ENCODE results near the gene CBX8. TPM values are rescaled to one million over a fixed set of nuclear protein-coding genes. Genes with fewer than 3 reads are reported as not detected.

The CBX8 gene
- total RNA-seq, 1 donor from 2014 or later, result 4.0 TPM

- no peaks in the 10 kb centered on the region for H3K36me3 Mint-ChIP-seq (ENCODE audit: low read depth)
- H3K9me3 Mint-ChIP-seq, result no peaks in the 10 kb centered on the region
- H3K4me3 Mint-ChIP-seq, result no peak overlapping the region
- intact Hi-C loops (cut with micrococcal nuclease), result no loop called here
- peaks cover 45% of the 10 kb centered on the region for H3K27me3 Mint-ChIP-seq
- TF ChIP-seq, protein P1, sequence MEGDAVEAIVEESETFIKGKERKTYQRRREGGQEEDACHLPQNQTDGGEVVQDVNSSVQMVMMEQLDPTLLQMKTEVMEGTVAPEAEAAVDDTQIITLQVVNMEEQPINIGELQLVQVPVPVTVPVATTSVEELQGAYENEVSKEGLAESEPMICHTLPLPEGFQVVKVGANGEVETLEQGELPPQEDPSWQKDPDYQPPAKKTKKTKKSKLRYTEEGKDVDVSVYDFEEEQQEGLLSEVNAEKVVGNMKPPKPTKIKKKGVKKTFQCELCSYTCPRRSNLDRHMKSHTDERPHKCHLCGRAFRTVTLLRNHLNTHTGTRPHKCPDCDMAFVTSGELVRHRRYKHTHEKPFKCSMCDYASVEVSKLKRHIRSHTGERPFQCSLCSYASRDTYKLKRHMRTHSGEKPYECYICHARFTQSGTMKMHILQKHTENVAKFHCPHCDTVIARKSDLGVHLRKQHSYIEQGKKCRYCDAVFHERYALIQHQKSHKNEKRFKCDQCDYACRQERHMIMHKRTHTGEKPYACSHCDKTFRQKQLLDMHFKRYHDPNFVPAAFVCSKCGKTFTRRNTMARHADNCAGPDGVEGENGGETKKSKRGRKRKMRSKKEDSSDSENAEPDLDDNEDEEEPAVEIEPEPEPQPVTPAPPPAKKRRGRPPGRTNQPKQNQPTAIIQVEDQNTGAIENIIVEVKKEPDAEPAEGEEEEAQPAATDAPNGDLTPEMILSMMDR (IDR thresholded peaks at IDR 0.05), result no peak
- ChIA-PET CTCF (no interaction called here), POLR2A (interaction anchor here (18.2 kb wide), 1 partner anchor 21 kb away, joined by 212 read pairs; the partner anchor contains the start of gene CBX4)
- no peak overlapping the region for H3K27ac Mint-ChIP-seq
- ATAC-seq (ENCODE audit: low read depth), result no peak
- peaks cover 7% of the 10 kb centered on the region for H3K4me1 Mint-ChIP-seq
- no peak for DNase-seq
Observed at GRCh38 chr17:79820959-79821330, 24.1 kb upstream of the CBX8 start.

GRCh38 chr17:79819534-79820276, 22.8 kb upstream of the CBX8 start:
- Mint-ChIP-seq H3K36me3 (ENCODE audit: low read depth) (no peaks in the 10 kb centered on the region), H3K27me3 (peaks cover 44% of the 10 kb centered on the region), H3K4me1 (peaks cover 5% of the 10 kb centered on the region), H3K4me3 (no peak overlapping the region), H3K9me3 (no peaks in the 10 kb centered on the region), H3K27ac (no peak overlapping the region)
- POLR2A ChIA-PET, result interaction anchor here (0.6 to 18.2 kb wide), 4 partner anchors 16 to 106 kb away, joined by 3 to 212 read pairs (median 4); partner anchors contain the start of gene CBX4
- no peak for DNase-seq
- TF ChIP-seq, protein P1 (IDR thresholded peaks at IDR 0.05), result no peak
- no peak for ATAC-seq (ENCODE audit: low read depth)
- CTCF ChIA-PET, result interaction anchor here (1.0 to 2.0 kb wide), 2 partner anchors 16 to 19 kb away, joined by 3 to 5 read pairs; partner anchors contain the start of gene CBX4
- intact Hi-C loops (cut with micrococcal nuclease), result no loop called here

DNA sequence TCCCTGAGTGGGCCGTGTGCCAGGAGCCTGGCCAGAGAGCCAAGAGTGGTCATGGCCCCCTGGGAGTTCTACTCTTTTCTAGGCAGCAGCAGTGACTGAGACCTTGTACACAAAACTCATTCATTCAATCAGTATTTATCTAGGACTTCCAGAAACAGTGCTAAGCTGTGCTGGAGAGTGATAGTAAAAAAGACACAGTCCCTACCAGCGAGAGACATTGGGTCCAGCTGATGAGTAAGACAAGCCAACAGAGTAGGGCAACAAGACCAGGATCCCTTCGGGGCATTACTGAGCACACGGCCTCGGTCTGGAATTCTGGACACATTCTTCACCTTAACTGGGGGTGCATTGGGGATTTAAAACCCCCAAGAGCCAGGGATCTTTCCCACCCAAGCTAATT, 22.2 kb upstream of the CBX8 start:
- no peak for ATAC-seq (ENCODE audit: low read depth)
- ChIA-PET CTCF (interaction anchor here (2.0 kb wide), 1 partner anchor 16 kb away, joined by 5 read pairs; no protein-coding TSS in a partner anchor), POLR2A (interaction anchor here (0.9 to 18.2 kb wide), 2 partner anchors 23 to 106 kb away, joined by 3 to 212 read pairs; partner anchors contain the start of gene CBX4)
- intact Hi-C loops (cut with micrococcal nuclease), result no loop called here
- no peak overlapping the region for H3K4me3 Mint-ChIP-seq
- peaks cover 11% of the 10 kb centered on the region for H3K4me1 Mint-ChIP-seq
- H3K36me3 Mint-ChIP-seq (ENCODE audit: low read depth), result no peaks in the 10 kb centered on the region
- TF ChIP-seq, protein P1 (IDR thresholded peaks at IDR 0.05), result no peak
- H3K27ac Mint-ChIP-seq, result no peak overlapping the region
- no peaks in the 10 kb centered on the region for H3K9me3 Mint-ChIP-seq
- peaks cover 46% of the 10 kb centered on the region for H3K27me3 Mint-ChIP-seq
- DNase-seq, result no peak

DNA sequence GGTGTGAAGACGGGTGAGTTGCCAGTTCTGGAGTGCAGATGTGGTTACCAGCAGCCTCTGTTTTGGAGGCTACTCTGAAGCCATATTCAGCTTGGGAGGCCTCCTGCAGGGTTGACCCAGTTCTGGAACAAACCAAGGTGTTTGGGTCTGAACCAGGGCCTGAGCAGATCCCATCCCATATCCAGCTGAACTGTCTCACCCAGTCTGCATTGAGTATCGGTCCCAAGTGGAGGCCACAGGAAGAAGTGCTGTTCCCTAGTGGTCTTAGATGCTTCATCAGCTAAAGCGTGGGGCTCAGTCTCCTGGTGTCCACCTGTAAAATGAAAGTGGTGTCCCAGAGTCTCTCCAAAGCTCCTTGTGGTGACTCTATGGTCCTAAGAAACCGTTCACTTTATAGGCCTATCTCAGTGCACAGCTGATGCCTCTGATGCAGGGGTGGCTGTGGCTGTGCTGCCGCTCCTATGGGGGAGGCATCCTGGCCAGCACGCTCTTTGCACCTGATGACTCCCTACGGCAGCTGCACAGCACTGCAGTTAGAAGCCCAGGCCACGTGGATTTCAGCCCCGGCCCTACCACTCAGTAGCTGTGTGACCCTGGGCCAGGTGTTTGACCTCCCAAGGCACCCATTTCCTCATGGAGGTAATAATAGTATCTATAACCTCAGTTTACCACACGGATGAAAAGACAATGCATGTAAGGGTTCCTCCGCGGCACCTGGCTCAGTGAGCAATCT, 21.3 kb upstream of the CBX8 start:
- H3K27ac Mint-ChIP-seq, result no peak overlapping the region
- no peak for DNase-seq
- ChIA-PET CTCF (interaction anchor here (0.7 to 2.0 kb wide), 3 partner anchors 17 to 25 kb away, joined by 3 to 5 read pairs (median 3); no protein-coding TSS in a partner anchor), POLR2A (interaction anchor here (1.2 to 18.2 kb wide), 5 partner anchors 10 to 23 kb away, joined by 3 to 212 read pairs (median 7); partner anchors contain the start of gene CBX4)
- no peaks in the 10 kb centered on the region for H3K36me3 Mint-ChIP-seq (ENCODE audit: low read depth)
- no peak for ATAC-seq (ENCODE audit: low read depth)
- H3K9me3 Mint-ChIP-seq, result no peaks in the 10 kb centered on the region
- peaks cover 44% of the 10 kb centered on the region for H3K27me3 Mint-ChIP-seq
- H3K4me3 Mint-ChIP-seq, result no peak overlapping the region
- intact Hi-C loops (cut with micrococcal nuclease), result no loop called here
- peaks cover 11% of the 10 kb centered on the region for H3K4me1 Mint-ChIP-seq
- TF ChIP-seq, protein P1 (IDR thresholded peaks at IDR 0.05), result no peak
